SK-N-MC (cell line): ENCODE data around the gene PREX1.

Experiments
- EZH2 ChIP-seq: fragments of 200-600 bp; sonication (generic); IDR thresholded peaks from one replicate; pipeline ENCODE4 v1.6.1; 2017; ENCODE audit warnings: antibody characterized with exemption
- POLR2AphosphoS5 ChIP-seq: IDR thresholded peaks from 2 replicates; pipeline ENCODE4 v1.6.1; 2012; ENCODE audit warnings: mild to moderate bottlenecking, low read depth, low read length, borderline replicate concordance

DNA sequence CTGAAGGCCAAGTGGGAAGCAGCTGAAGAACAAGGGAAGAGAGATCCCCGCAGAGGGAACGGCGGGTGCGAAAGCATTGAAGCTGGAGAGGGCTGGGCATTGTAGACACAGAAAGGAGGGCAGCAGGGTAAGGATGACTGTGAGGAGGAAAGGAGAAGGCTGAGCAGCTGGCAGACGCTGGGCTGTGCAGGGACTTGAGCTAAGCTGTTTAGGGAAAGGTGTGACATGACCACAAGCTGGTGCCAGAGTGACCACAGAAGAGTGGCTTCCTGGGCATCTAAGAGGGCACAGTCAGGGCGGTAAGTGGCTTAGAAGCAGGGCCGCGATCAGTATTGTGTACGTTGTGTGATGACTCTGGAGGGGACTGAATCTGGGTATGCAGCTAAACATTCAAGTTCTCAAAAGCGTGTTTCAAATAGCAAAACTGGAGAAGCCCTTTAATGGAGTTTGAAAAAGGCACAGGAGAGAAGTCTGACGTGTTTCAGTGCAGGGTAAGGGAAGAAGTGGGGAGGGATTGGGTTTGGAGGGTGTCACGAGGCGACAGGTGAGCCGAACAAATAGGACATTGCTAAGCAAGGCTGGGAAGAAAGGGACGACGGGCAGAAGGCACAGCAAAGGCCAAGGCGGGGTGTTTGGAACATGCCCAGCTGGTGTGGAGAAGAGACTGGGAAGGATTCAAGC is 47.6 kb upstream of the PREX1 start:
- TF ChIP-seq EZH2 (no peak), POLR2AphosphoS5 (no peak)
